OCI-LY1 (cell line): ENCODE measurements around the gene DOK7.

Experiments
- H2AFZ ChIP-seq: fragments of 200-600 bp; sonication (generic), shearing (Covaris generic); 2 replicates; pipeline ENCODE4 v1.6.0; 2014; ENCODE audit warnings: antibody characterized with exemption, mild to moderate bottlenecking, low read length
- H3F3A ChIP-seq: fragments of 200-600 bp; sonication (generic), shearing (Covaris generic); 2 replicates; pipeline ENCODE4 v1.6.0; 2014; ENCODE audit warnings: mild to moderate bottlenecking, antibody characterized with exemption, low read length, moderate library complexity; ENCODE audit not compliant: insufficient read depth
- H3K27ac ChIP-seq: fragments of 200-600 bp; sonication (generic); 2 replicates; pipeline ENCODE4 v1.5.1; 2014; ENCODE audit warnings: low read length, mixed run types, mild to moderate bottlenecking, low read depth; ENCODE audit not compliant: poor library complexity, severe bottlenecking
- H3K27me3 ChIP-seq: fragments of 200-600 bp; sonication (generic); 2 replicates; pipeline ENCODE4 v1.6.0; 2014; ENCODE audit warnings: antibody characterized with exemption, mild to moderate bottlenecking, low read length, moderate library complexity; ENCODE audit not compliant: insufficient read depth
- H3K36me3 ChIP-seq: fragments of 200-600 bp; sonication (generic); 2 replicates; pipeline ENCODE4 v1.6.1; 2014; ENCODE audit warnings: mild to moderate bottlenecking, antibody characterized with exemption, low read length, moderate library complexity, mixed read lengths; ENCODE audit not compliant: insufficient read depth
- H3K4me1 ChIP-seq: fragments of 200-600 bp; sonication (generic); 2 replicates; pipeline ENCODE4 v1.5.1; 2014; ENCODE audit warnings: mild to moderate bottlenecking, low read length, moderate library complexity; ENCODE audit not compliant: insufficient read depth, severe bottlenecking
- H3K4me2 ChIP-seq: fragments of 200-600 bp; sonication (generic), shearing (Covaris generic); 2 replicates; pipeline ENCODE4 v1.6.1; 2014; ENCODE audit warnings: low read length
- H3K4me3 ChIP-seq: fragments of 200-600 bp; sonication (generic); 2 replicates; pipeline ENCODE4 v1.5.1; 2014; ENCODE audit warnings: low read length, low read depth, mild to moderate bottlenecking, mixed read lengths; ENCODE audit not compliant: poor library complexity, severe bottlenecking
- H3K79me2 ChIP-seq: fragments of 200-600 bp; shearing (Covaris generic); 2 replicates; pipeline ENCODE4 v1.6.1; 2016; ENCODE audit warnings: mixed run types, low read length, mixed read lengths; ENCODE audit not compliant: insufficient read depth
- H3K9ac ChIP-seq: fragments of 200-600 bp; sonication (generic), shearing (Covaris generic); 2 replicates; pipeline ENCODE4 v1.6.1; 2014; ENCODE audit warnings: mild to moderate bottlenecking, low read length, mixed read lengths
- H3K9me2 ChIP-seq: fragments of 200-600 bp; sonication (generic), shearing (Covaris generic); 2 replicates; pipeline ENCODE4 v1.6.1; 2014; ENCODE audit warnings: low read depth, mild to moderate bottlenecking, low read length, mixed read lengths
- H3K9me3 ChIP-seq: fragments of 200-600 bp; shearing (Covaris generic); 2 replicates; pipeline ENCODE4 v1.6.1; 2014; ENCODE audit warnings: low read length, mixed read lengths
- H4K20me1 ChIP-seq: fragments of 200-600 bp; sonication (generic), shearing (Covaris generic); 2 replicates; pipeline ENCODE4 v1.6.0; 2016; ENCODE audit warnings: mild to moderate bottlenecking, low read length; ENCODE audit not compliant: insufficient read depth
- CTCF ChIP-seq: fragments of 200-600 bp; sonication (generic), shearing (Covaris generic); IDR thresholded peaks from 2 replicates; pipeline ENCODE4 v1.5.1; 2017; ENCODE audit warnings: mild to moderate bottlenecking, antibody characterized with exemption, low read length, moderate library complexity, mixed read lengths
- EZH2 ChIP-seq: fragments of 200-600 bp; sonication (generic), shearing (Covaris generic); IDR thresholded peaks from 2 replicates; pipeline ENCODE4 v1.8.0; 2017; ENCODE audit warnings: borderline replicate concordance, mixed run types, mild to moderate bottlenecking, antibody characterized with exemption, low read length, moderate library complexity, mixed read lengths

The DOK7 gene

GRCh38 chr4:3488820-3489219 is 25.7 kb downstream of the DOK7 start:
- H3K9me3 ChIP-seq = no peaks in the 10 kb centered on the region
- no peak overlapping the region for H2AFZ ChIP-seq
- no peaks in the 10 kb centered on the region for H3K36me3 ChIP-seq
- no peaks in the 10 kb centered on the region for H3K9me2 ChIP-seq
- H3K4me3 ChIP-seq = no peak overlapping the region
- no peak overlapping the region for H3K4me2 ChIP-seq
- no peak overlapping the region for H3K9ac ChIP-seq
- H3K27ac ChIP-seq = no peak overlapping the region
- no peaks in the 10 kb centered on the region for H3K4me1 ChIP-seq
- H4K20me1 ChIP-seq = no peaks in the 10 kb centered on the region
- TF ChIP-seq EZH2 (no peak), CTCF (no peak)
- no peaks in the 10 kb centered on the region for H3K27me3 ChIP-seq
- H3F3A ChIP-seq = no peaks in the 10 kb centered on the region
- no peaks in the 10 kb centered on the region for H3K79me2 ChIP-seq

- Histone ChIP-seq H3K27me3 (no peaks in the 10 kb centered on the region), H3K4me2 (no peak overlapping the region), H4K20me1 (no peaks in the 10 kb centered on the region)
Observed at GRCh38 chr4:3489451-3489962, 26.4 kb downstream of the DOK7 start.

GRCh38 chr4:3491681-3492405 is 28.7 kb downstream of the DOK7 start:
- Histone ChIP-seq H3K79me2 (no peaks in the 10 kb centered on the region), H3F3A (no peaks in the 10 kb centered on the region), H3K9me2 (no peaks in the 10 kb centered on the region), H3K27ac (no peak overlapping the region), H3K36me3 (no peaks in the 10 kb centered on the region), H3K4me1 (no peaks in the 10 kb centered on the region), H3K4me2 (no peak overlapping the region), H3K9ac (no peak overlapping the region), H2AFZ (no peak overlapping the region), H4K20me1 (no peaks in the 10 kb centered on the region), H3K27me3 (no peaks in the 10 kb centered on the region), H3K4me3 (no peak overlapping the region), H3K9me3 (no peaks in the 10 kb centered on the region)
- TF ChIP-seq EZH2 (no peak), CTCF (no peak)

More at GRCh38 chr4:3489451-3489962, 26.4 kb downstream of the DOK7 start:
- Histone ChIP-seq H3K9me3 (no peaks in the 10 kb centered on the region), H3F3A (no peaks in the 10 kb centered on the region), H3K4me3 (no peak overlapping the region), H3K36me3 (no peaks in the 10 kb centered on the region), H3K27ac (no peak overlapping the region), H3K9ac (no peak overlapping the region), H2AFZ (no peak overlapping the region), H3K9me2 (no peaks in the 10 kb centered on the region), H3K4me1 (no peaks in the 10 kb centered on the region), H3K79me2 (no peaks in the 10 kb centered on the region)
- TF ChIP-seq EZH2 (no peak), CTCF (no peak)
